Measurements from ENCODE around the gene SMARCAL1. TPM values are rescaled to one million over a fixed set of nuclear protein-coding genes. Genes with fewer than 3 reads are reported as not detected.
A peak's percentile ranks its signal among the peaks of the same experiment; 100 is the strongest.

SMARCAL1 gene
- total and polyA plus RNA-seq, 9 of the 15 experiments (the other 6 are each of a cell fraction or from before 2014, with no cell fraction given), result 8.2 to 27.9 (median 12.4) TPM

DNA sequence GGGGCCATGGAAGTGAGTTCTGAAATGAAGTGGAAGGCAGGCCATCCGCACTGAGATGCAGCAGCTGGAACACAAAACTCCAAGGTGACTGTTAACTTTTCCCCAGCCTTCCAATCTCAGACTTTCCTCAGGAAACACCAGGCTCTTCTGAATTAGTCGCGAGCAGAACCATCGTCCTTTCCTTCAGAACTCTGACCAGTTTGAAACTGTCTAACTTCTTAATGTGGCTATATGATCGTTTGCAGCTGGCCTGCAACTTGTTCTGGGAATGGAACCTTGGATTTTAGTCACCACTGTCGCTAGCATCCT lies 85.7 kb downstream of the SMARCAL1 start:
- in situ Hi-C loops (cut with MboI), result no loop called here
- BruUV-seq (replicated peaks), result TSS peak; percentile 91
- POLR2A ChIA-PET, result interaction anchor here (0.5 to 2.5 kb wide), 13 partner anchors 9 to 986 kb away, joined by 3 to 18 read pairs (median 3); no protein-coding TSS in a partner anchor

More for the DNA sequence above, 85.7 kb downstream of the SMARCAL1 start:
- H3K9me1 ChIP-seq (ENCODE audit: control insufficient read depth, insufficient read depth, low read length), result peaks cover 4% of the 10 kb centered on the region
- peak overlapping the region; percentile 95 to 97 for H3K9ac ChIP-seq (ENCODE audit: insufficient read depth in 1 of 2, low read depth in 2 of 2, low read length in 2 of 2)
- H3K36me3 ChIP-seq (ENCODE audit: control insufficient read depth, insufficient read depth, low read length), result peaks cover 41% of the 10 kb centered on the region
- H2AFZ ChIP-seq (ENCODE audit: low read depth, low read length), result peak overlapping the region; percentile 90
- H3K4me1 ChIP-seq (replicated peaks in 1 of 2; ENCODE audit: control insufficient read depth in 2 of 2, insufficient read depth in 2 of 2, low read length in 2 of 2), result peaks cover 0 to 2% of the 10 kb centered on the region in 2 experiments; a peak in 2 of 5 replicates
- peaks cover 27% of the 10 kb centered on the region for H4K20me1 ChIP-seq (replicated peaks; ENCODE audit: control insufficient read depth, insufficient read depth, low read length)
- H3K27ac ChIP-seq (ENCODE audit: extremely low read depth, low read depth, low read length), result peak overlapping the region; percentile 86
- TF ChIP-seq KDM4B (IDR thresholded peaks at IDR 0.05; ENCODE audit: borderline replicate concordance in 2 of 2, low read depth in 1 of 2) (peak in 1 of 2 experiments; percentile 25; a peak in 1 of 4 replicates), JUNB (CRISPR knock-in tag; conservative IDR thresholded peaks at IDR 0.05) (no peak), NEUROD1 (IDR thresholded peaks at IDR 0.05; ENCODE audit: borderline replicate concordance, low read depth, low read length, partially characterized antibody) (no peak), ADNP (tag; IDR thresholded peaks at IDR 0.05) (no peak), ZNF76 (CRISPR knock-in tag; IDR thresholded peaks at IDR 0.05; ENCODE audit: borderline replicate concordance) (no peak)
- TF ChIP-seq, protein P1, sequence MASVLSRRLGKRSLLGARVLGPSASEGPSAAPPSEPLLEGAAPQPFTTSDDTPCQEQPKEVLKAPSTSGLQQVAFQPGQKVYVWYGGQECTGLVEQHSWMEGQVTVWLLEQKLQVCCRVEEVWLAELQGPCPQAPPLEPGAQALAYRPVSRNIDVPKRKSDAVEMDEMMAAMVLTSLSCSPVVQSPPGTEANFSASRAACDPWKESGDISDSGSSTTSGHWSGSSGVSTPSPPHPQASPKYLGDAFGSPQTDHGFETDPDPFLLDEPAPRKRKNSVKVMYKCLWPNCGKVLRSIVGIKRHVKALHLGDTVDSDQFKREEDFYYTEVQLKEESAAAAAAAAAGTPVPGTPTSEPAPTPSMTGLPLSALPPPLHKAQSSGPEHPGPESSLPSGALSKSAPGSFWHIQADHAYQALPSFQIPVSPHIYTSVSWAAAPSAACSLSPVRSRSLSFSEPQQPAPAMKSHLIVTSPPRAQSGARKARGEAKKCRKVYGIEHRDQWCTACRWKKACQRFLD (CRISPR knock-in tag; IDR thresholded peaks at IDR 0.05), result peak; percentile 66
- TF ChIP-seq, protein P2, sequence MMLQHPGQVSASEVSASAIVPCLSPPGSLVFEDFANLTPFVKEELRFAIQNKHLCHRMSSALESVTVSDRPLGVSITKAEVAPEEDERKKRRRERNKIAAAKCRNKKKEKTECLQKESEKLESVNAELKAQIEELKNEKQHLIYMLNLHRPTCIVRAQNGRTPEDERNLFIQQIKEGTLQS (IDR thresholded peaks at IDR 0.05), result no peak
- TF ChIP-seq, protein P2 (CRISPR knock-in tag; conservative IDR thresholded peaks at IDR 0.05), result peak; percentile 11; the same call in 1 of the 2 replicates
- 0% methylated on average over 6 of the region's 6 CpGs for WGBS (ENCODE audit: insufficient coverage, low coverage, missing lambda C conversion rate)
- H3K27me3 ChIP-seq (ENCODE audit: control insufficient read depth in 2 of 2, insufficient read depth in 2 of 2, low read length in 2 of 2), result no peaks in the 10 kb centered on the region
- DNase-seq (ENCODE audit: extremely low read depth in 1 of 4, low spot score in 3 of 4), result no peak
- H3K4me2 ChIP-seq (ENCODE audit: insufficient read depth, low read length), result peak overlapping the region; percentile 95
- peak overlapping the region; percentile 83 for H3K4me3 ChIP-seq
- CTCF ChIA-PET (ENCODE audit: low intra/inter-chr PET ratio), result no interaction called here
- H3K9me3 ChIP-seq (replicated peaks; ENCODE audit: control insufficient read depth, insufficient read depth, low read depth, low read length), result no peaks in the 10 kb centered on the region
- H3K79me2 ChIP-seq (ENCODE audit: control insufficient read depth, insufficient read depth, low read length), result peaks cover 59% of the 10 kb centered on the region
- no peak for FAIRE-seq
- intact Hi-C loops (cut with micrococcal nuclease), result loop anchor here (2.0 kb wide), 1 partner anchor 81 kb away; no protein-coding TSS in a partner anchor
- peak; percentile 20 for ATAC-seq

Data from K562 (cell line).